Measurements from ENCODE around the gene RANBP9. TPM values are rescaled to one million over a fixed set of nuclear protein-coding genes. Genes with fewer than 3 reads are reported as not detected.

The RANBP9 gene
- total and polyA plus RNA-seq, 2 of the 13 experiments (the other 11 are each of a cell fraction or from before 2014, with no cell fraction given) = 26.6 to 30.6 TPM

- TF ChIP-seq FOXO4 (CRISPR knock-in tag; conservative IDR thresholded peaks at IDR 0.05) (no peak), TOPORS (CRISPR knock-in tag; IDR thresholded peaks at IDR 0.05) (peak; percentile 46; the same call in 1 of the 2 replicates), JUNB (CRISPR knock-in tag; IDR thresholded peaks at IDR 0.05; ENCODE audit: borderline replicate concordance) (no peak), ZNF629 (CRISPR knock-in tag; conservative IDR thresholded peaks at IDR 0.05) (peak; percentile 50; the same call in 1 of the 2 replicates), ZKSCAN1 (IDR thresholded peaks at IDR 0.05; ENCODE audit: low read length) (no peak), MAX (IDR thresholded peaks at IDR 0.05) (peak; percentile 83), KDM1A (CRISPR knock-in tag; IDR thresholded peaks at IDR 0.05) (peak; percentile 24; the same call in 1 of the 2 replicates), ZNF530 (CRISPR knock-in tag; IDR thresholded peaks at IDR 0.05; ENCODE audit: low read depth) (no peak), NAIF1 (CRISPR knock-in tag; IDR thresholded peaks at IDR 0.05; ENCODE audit: borderline replicate concordance) (0 out of 2 replicates have a peak, but pooled peaks have one; percentile 25), BRCA1 (CRISPR knock-in tag; IDR thresholded peaks at IDR 0.05) (peak; percentile 85), ZNF138 (CRISPR knock-in tag; IDR thresholded peaks at IDR 0.05; ENCODE audit: low read depth) (peak; percentile 51; the same call in 1 of the 2 replicates), ZNF337 (CRISPR knock-in tag; IDR thresholded peaks at IDR 0.05; ENCODE audit: borderline replicate concordance, low read depth) (no peak), ZNF878 (CRISPR knock-in tag; IDR thresholded peaks at IDR 0.05) (0 out of 2 replicates have a peak, but pooled peaks have one; percentile 56), ATF2 (CRISPR knock-in tag; IDR thresholded peaks at IDR 0.05) (peak; percentile 78), ZNF318 (CRISPR knock-in tag; IDR thresholded peaks at IDR 0.05) (peak; percentile 90; the same call in 1 of the 2 replicates)
Observed at GRCh38 chr6:13711733-13712598, at the start of gene RANBP9 (continued).
